NCI-H2227 (cell line): ENCODE results near the gene UBE2G2.
A peak's percentile ranks its signal among the peaks of the same experiment; 100 is the strongest.

Source experiments
- DNase-seq: peaks from one replicate; lab custom pipeline; 2025; ENCODE audit not compliant: unreplicated experiment; lab: John Stamatoyannopoulos, UW

The UBE2G2 gene

GRCh38 chr21:44792702-44793591, 8.7 kb downstream of the UBE2G2 start:
- DNase-seq, result peak; percentile 82

GRCh38 chr21:44791993-44792392, 9.6 kb downstream of the UBE2G2 start:
- no peak for DNase-seq

GRCh38 chr21:44791246-44791645, 10.4 kb downstream of the UBE2G2 start:
- DNase-seq, result no peak

GRCh38 chr21:44790368-44790767, 11.3 kb downstream of the UBE2G2 start:
- no peak for DNase-seq

GRCh38 chr21:44789880-44790279, 11.7 kb downstream of the UBE2G2 start:
- DNase-seq, result no peak

- peak; percentile 72 for DNase-seq
Observed at GRCh38 chr21:44785620-44786335, 15.8 kb downstream of the UBE2G2 start.

GRCh38 chr21:44784810-44785209, 16.8 kb downstream of the UBE2G2 start:
- DNase-seq, result no peak

- no peak for DNase-seq
Observed at GRCh38 chr21:44783020-44783696, 18.5 kb downstream of the UBE2G2 start.

- DNase-seq, result no peak
Observed at GRCh38 chr21:44780767-44781459, 20.7 kb downstream of the UBE2G2 start.

- no peak for DNase-seq
Observed at GRCh38 chr21:44780137-44780502, 21.5 kb downstream of the UBE2G2 start.

GRCh38 chr21:44779417-44780136, 22.0 kb downstream of the UBE2G2 start:
- DNase-seq, result no peak

GRCh38 chr21:44778983-44779382, 22.6 kb downstream of the UBE2G2 start:
- no peak for DNase-seq

- DNase-seq, result no peak
Observed at GRCh38 chr21:44778499-44778911, 23.1 kb downstream of the UBE2G2 start.

GRCh38 chr21:44778094-44778493, 23.5 kb downstream of the UBE2G2 start:
- DNase-seq, result no peak

GRCh38 chr21:44774972-44775371, 26.6 kb downstream of the UBE2G2 start:
- DNase-seq, result no peak

GRCh38 chr21:44773291-44773932, 28.2 kb downstream of the UBE2G2 start:
- no peak for DNase-seq

- no peak for DNase-seq
Observed at GRCh38 chr21:44771896-44772525, 29.6 kb downstream of the UBE2G2 start.

- DNase-seq, result no peak
Observed at GRCh38 chr21:44767834-44768831, 33.5 kb downstream of the UBE2G2 start.
